Astrocyte (in vitro differentiated cells and primary cell): Measurements from ENCODE around the gene NEMP2.

Experiments used
- CTCF ChIP-seq: IDR thresholded peaks from 2 replicates; pipeline ENCODE4 v1.5.1; 2011; ENCODE audit warnings: low read depth, mild to moderate bottlenecking, inconsistent platforms, low read length, moderate library complexity; ENCODE audit not compliant: insufficient read depth
- EZH2 ChIP-seq: IDR thresholded peaks from 2 replicates; pipeline ENCODE4 v1.6.1; 2012; ENCODE audit warnings: mild to moderate bottlenecking, low read length, inconsistent platforms; ENCODE audit not compliant: insufficient read depth

GRCh38 chr2:190540048-190540447 lies 5.5 kb upstream of the NEMP2 start:
- no peak for TF ChIP-seq CTCF
- no peak for TF ChIP-seq EZH2
